CD14-positive monocyte (primary cell): ENCODE results near the gene AVL9. TPM values are rescaled to one million over a fixed set of nuclear protein-coding genes. Genes with fewer than 3 reads are reported as not detected.
A peak's percentile ranks its signal among the peaks of the same experiment; 100 is the strongest.

Source experiments
- DNase-seq, 3 donors: peaks; one replicate each; pipeline ENCODE4 v3.0.0-alpha.2; 2011 to 2022
- H2AFZ ChIP-seq: 2 replicates; pipeline ENCODE4 v1.6.0; 2012; ENCODE audit warnings: mild to moderate bottlenecking, low read depth, low read length, inconsistent platforms; ENCODE audit not compliant: insufficient read depth, poor library complexity, severe bottlenecking
- H3K27ac ChIP-seq, 2 donors: 1 replicate in 1 of 2; 2 replicates in 1 of 2; pipeline ENCODE4 v1.5.1; 2012 to 2013; ENCODE audit warnings: low read length in 2 of 2, control low read depth in 1 of 2, inconsistent platforms in 1 of 2, low read depth in 1 of 2, mild to moderate bottlenecking in 1 of 2
- H3K27me3 ChIP-seq, 2 donors: one replicate each; pipeline versions ENCODE4 v1.6.0 to v1.6.1; 2011 to 2013; ENCODE audit warnings: low read length in 2 of 2; ENCODE audit not compliant: control insufficient read depth in 2 of 2, insufficient read depth in 2 of 2
- H3K36me3 ChIP-seq, 2 donors: replicated peaks in 1 of 2; 1 replicate in 1 of 2; 2 replicates in 1 of 2; pipeline versions ENCODE4 v1.5.1 to v1.6.1; 2012 to 2013; ENCODE audit warnings: low read length in 2 of 2, control low read depth in 1 of 2, inconsistent platforms in 1 of 2, mild to moderate bottlenecking in 1 of 2; ENCODE audit not compliant: insufficient read depth in 2 of 2, control insufficient read depth in 1 of 2
- H3K4me1 ChIP-seq, 2 donors: 1 replicate in 1 of 2; 2 replicates in 1 of 2; pipeline versions ENCODE4 v1.5.1 to v1.6.1; 2012 to 2013; ENCODE audit warnings: low read length in 2 of 2, control low read depth in 1 of 2, inconsistent platforms in 1 of 2, mild to moderate bottlenecking in 1 of 2, moderate library complexity in 1 of 2; ENCODE audit not compliant: insufficient read depth in 2 of 2, control insufficient read depth in 1 of 2
- H3K4me2 ChIP-seq: replicated peaks from 2 replicates; pipeline ENCODE3; 2012; ENCODE audit warnings: low read length, moderate library complexity, mild to moderate bottlenecking; ENCODE audit not compliant: poor library complexity, severe bottlenecking; ENCODE audit errors: extremely low read depth
- H3K4me3 ChIP-seq, 3 experiments: fragments of 200-600 bp in 1 of 3; sonication (generic) in 1 of 3; replicated peaks in 1 of 3; 1 replicate in 2 of 3; 2 replicates in 1 of 3; pipeline ENCODE4 v1.5.1; 2011 to 2013; ENCODE audit warnings: low read length in 3 of 3, mild to moderate bottlenecking in 3 of 3, control low read depth in 2 of 3, low read depth in 2 of 3, inconsistent platforms in 1 of 3, moderate library complexity in 1 of 3
- H3K79me2 ChIP-seq: 2 replicates; pipeline ENCODE4 v1.6.0; 2012; ENCODE audit warnings: mild to moderate bottlenecking, control low read depth, inconsistent platforms, low read length, moderate library complexity; ENCODE audit not compliant: insufficient read depth
- H3K9ac ChIP-seq: 2 replicates; pipeline ENCODE4 v1.6.0; 2017; ENCODE audit warnings: low read length, mild to moderate bottlenecking; ENCODE audit not compliant: insufficient read depth, poor library complexity, severe bottlenecking
- H3K9me3 ChIP-seq, 2 donors: replicated peaks in 1 of 2; 1 replicate in 1 of 2; 2 replicates in 1 of 2; pipeline versions ENCODE4 v1.5.1 to v1.6.1; 2012 to 2013; ENCODE audit warnings: low read length in 2 of 2, control low read depth in 1 of 2; ENCODE audit not compliant: control insufficient read depth in 1 of 2, insufficient read depth in 1 of 2
- H4K20me1 ChIP-seq: 2 replicates; pipeline ENCODE4 v1.6.0; 2012; ENCODE audit warnings: mild to moderate bottlenecking, low read length, control low read depth, moderate library complexity; ENCODE audit not compliant: insufficient read depth
- H3K27ac Mint-ChIP-seq, 7 donors: one replicate each; pipeline ENCODE4 v1.8.0; 2020; ENCODE audit warnings: mild to moderate bottlenecking in 7 of 7, mixed read lengths in 7 of 7, moderate library complexity in 6 of 7, inconsistent platforms in 2 of 7
- H3K27me3 Mint-ChIP-seq, 3 donors: one replicate each; pipeline ENCODE4 v1.8.0; 2021 to 2022; ENCODE audit warnings: low read depth in 3 of 3, mild to moderate bottlenecking in 3 of 3, mixed read lengths in 3 of 3, moderate library complexity in 3 of 3, inconsistent platforms in 1 of 3
- H3K36me3 Mint-ChIP-seq, 2 donors: one replicate each; pipeline ENCODE4 v1.8.0; 2020; ENCODE audit warnings: mixed read lengths in 2 of 2, inconsistent platforms in 1 of 2, mild to moderate bottlenecking in 1 of 2
- H3K4me1 Mint-ChIP-seq: one replicate; pipeline ENCODE4 v1.8.0; 2020; ENCODE audit warnings: mild to moderate bottlenecking, mixed read lengths
- H3K4me3 Mint-ChIP-seq, 2 donors: one replicate each; pipeline ENCODE4 v1.8.0; 2020; ENCODE audit warnings: mild to moderate bottlenecking in 2 of 2, mixed read lengths in 2 of 2, moderate library complexity in 1 of 2
- H3K9me3 Mint-ChIP-seq, 7 donors: one replicate each; pipeline ENCODE4 v1.8.0; 2020 to 2022; ENCODE audit warnings: mixed read lengths in 7 of 7, mild to moderate bottlenecking in 6 of 7, moderate library complexity in 6 of 7, inconsistent platforms in 2 of 7
- WGBS: methylation state at CpG from one replicate; pipeline ENCODE4 v1.1.5; 2013; ENCODE audit warnings: missing lambda C conversion rate; ENCODE audit not compliant: insufficient coverage; 5-methylcytosine and 5-hydroxymethylcytosine counted together
- intact Hi-C, 2 donors: fragments of 100-400 bp; cut with micrococcal nuclease; formaldehyde crosslinking; loops; one replicate each; pipeline versions ENCODE4 v1.15.0 to v1.15.1; 2023
- polyA plus RNA-seq, 3 donors: library from polyadenylated mRNA; depleted of rRNA in 1 of 3; unstranded in 2 of 3; stranded (reverse) in 1 of 3; fragments of 300-500 nt in 2 of 3; fragments of >200 nt in 1 of 3; fragmentation: Illumina TruSeq in 2 of 3; gene quantifications; 1 replicate in 2 of 3; 2 replicates in 1 of 3; pipeline ENCODE4 v1.2.3, GENCODE V29; 2012 to 2021
- TF ChIP-seq, protein P1 (sequence below): fragments of 200-600 bp; IDR thresholded peaks from one replicate; pipeline ENCODE4 v1.8.0; 2022; ENCODE audit warnings: antibody characterized with exemption, mild to moderate bottlenecking

AVL9 gene
- polyA plus RNA-seq, 3 donors, result 16.3 to 17.1 (median 16.8) TPM

DNA sequence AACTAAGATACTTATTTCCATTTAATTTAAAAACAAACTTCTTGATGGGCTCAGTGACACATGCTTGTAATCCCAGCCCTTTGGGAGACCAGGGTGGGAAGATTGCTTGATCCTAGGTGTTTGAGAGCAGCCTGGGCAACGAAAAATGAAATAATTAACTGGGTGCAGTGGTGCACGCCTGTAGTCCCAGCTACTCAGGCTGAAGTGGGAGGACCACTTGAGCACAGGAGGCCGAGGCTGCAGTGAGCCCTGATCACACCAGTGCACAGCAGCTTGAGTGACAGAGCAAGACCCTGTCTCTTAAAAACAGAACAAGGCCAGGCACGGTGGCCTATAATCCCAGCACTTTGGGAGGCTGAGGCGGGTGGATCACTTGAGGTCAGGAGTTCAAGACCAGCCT lies 37.4 kb downstream of the AVL9 start:
- Histone ChIP-seq H3K79me2 (peaks cover 82% of the 10 kb centered on the region), H3K36me3 (peaks cover 6 to 25% of the 10 kb centered on the region in 2 donors), H3K9me3 (no peaks in the 10 kb centered on the region), H3K9ac (no peak overlapping the region), H4K20me1 (peaks cover 98% of the 10 kb centered on the region), H3K4me1 (no peaks in the 10 kb centered on the region), H2AFZ (no peak overlapping the region), H3K27me3 (no peaks in the 10 kb centered on the region), H3K4me2 (no peak overlapping the region), H3K27ac (no peak overlapping the region), H3K4me3 (no peak overlapping the region)
- WGBS, result 97% methylated on average over 5 of the region's 5 CpGs
- peaks cover 0 to 2% (median 0%) of the 10 kb centered on the region in 3 donors for H3K27me3 Mint-ChIP-seq
- TF ChIP-seq, protein P1, sequence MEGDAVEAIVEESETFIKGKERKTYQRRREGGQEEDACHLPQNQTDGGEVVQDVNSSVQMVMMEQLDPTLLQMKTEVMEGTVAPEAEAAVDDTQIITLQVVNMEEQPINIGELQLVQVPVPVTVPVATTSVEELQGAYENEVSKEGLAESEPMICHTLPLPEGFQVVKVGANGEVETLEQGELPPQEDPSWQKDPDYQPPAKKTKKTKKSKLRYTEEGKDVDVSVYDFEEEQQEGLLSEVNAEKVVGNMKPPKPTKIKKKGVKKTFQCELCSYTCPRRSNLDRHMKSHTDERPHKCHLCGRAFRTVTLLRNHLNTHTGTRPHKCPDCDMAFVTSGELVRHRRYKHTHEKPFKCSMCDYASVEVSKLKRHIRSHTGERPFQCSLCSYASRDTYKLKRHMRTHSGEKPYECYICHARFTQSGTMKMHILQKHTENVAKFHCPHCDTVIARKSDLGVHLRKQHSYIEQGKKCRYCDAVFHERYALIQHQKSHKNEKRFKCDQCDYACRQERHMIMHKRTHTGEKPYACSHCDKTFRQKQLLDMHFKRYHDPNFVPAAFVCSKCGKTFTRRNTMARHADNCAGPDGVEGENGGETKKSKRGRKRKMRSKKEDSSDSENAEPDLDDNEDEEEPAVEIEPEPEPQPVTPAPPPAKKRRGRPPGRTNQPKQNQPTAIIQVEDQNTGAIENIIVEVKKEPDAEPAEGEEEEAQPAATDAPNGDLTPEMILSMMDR, result no peak
- peak overlapping the region in 1 of 7 donors; percentile 55 for H3K27ac Mint-ChIP-seq
- H3K36me3 Mint-ChIP-seq, result peaks cover 13 to 19% of the 10 kb centered on the region in 2 donors
- intact Hi-C loops, result no loop called here
- peaks cover 0 to 3% (median 0%) of the 10 kb centered on the region in 7 donors for H3K9me3 Mint-ChIP-seq
- no peak for DNase-seq
- no peak overlapping the region for H3K4me3 Mint-ChIP-seq
- peaks cover 6% of the 10 kb centered on the region for H3K4me1 Mint-ChIP-seq

DNA sequence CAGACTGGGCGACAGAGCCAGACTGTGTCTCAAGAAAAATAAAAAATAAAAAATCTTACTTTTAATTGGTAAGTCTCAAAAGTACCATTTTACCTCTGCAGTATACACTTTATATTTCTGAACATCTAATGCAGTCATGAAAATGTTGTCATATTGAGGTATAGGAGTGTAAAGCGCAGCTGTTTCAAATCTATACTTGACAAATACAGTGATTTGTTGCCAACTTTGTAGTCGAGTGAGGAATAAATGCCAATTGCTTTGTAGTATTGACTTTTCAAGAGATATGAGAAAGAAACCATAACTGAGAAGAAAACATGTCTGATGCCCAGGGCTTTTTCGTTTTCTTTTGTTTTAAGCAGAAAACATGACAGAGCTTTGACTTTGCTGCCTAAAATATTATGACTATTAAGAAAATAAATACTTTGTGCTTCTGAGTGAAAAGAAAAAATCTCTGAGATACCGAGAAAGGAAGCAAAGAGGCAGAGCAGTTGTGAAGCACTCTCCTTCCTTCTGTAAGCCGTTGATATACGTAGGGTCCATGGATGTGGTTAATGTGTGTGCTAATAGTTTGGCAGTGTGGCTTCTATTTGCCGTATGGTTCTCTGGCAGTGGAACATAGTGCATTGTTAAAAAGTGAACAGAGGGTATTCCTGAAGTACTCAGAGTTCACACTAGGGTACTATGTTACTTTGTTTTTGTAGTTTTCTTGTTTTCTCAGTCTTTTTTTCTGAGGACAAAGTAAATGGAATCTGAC lies 38.2 kb downstream of the AVL9 start:
- Histone ChIP-seq H3K79me2 (peaks cover 82% of the 10 kb centered on the region), H3K4me3 (no peak overlapping the region), H3K9ac (no peak overlapping the region), H3K4me1 (no peaks in the 10 kb centered on the region), H3K4me2 (no peak overlapping the region), H4K20me1 (peaks cover 97% of the 10 kb centered on the region), H2AFZ (no peak overlapping the region), H3K27me3 (no peaks in the 10 kb centered on the region), H3K36me3 (peaks cover 6 to 25% of the 10 kb centered on the region in 2 donors), H3K9me3 (no peaks in the 10 kb centered on the region), H3K27ac (no peak overlapping the region)
- H3K36me3 Mint-ChIP-seq, result peaks cover 7 to 19% of the 10 kb centered on the region in 2 donors
- TF ChIP-seq, protein P1, result no peak
- H3K4me1 Mint-ChIP-seq, result peaks cover 3% of the 10 kb centered on the region
- 0% methylated on average over 2 of the region's 8 CpGs for WGBS
- H3K4me3 Mint-ChIP-seq, result no peak overlapping the region
- no peak for DNase-seq
- intact Hi-C loops, result no loop called here
- no peak overlapping the region for H3K27ac Mint-ChIP-seq
- H3K9me3 Mint-ChIP-seq, result peaks cover 0 to 2% (median 0%) of the 10 kb centered on the region in 7 donors
- H3K27me3 Mint-ChIP-seq, result peaks cover 0 to 2% (median 0%) of the 10 kb centered on the region in 3 donors
